C4-2B (cell line): ENCODE data around the gene SCYGR1.

Experiments
- CTCF ChIP-seq: fragments of 450-650 bp; conservative IDR thresholded peaks from 2 replicates; pipeline ENCODE4 v1.5.1; 2017; ENCODE audit warnings: mild to moderate bottlenecking
- ZFX ChIP-seq: fragments of 450-650 bp; IDR thresholded peaks from 2 replicates; pipeline ENCODE4 v1.6.1; 2017

GRCh38 chr2:227430639-227431038 lies 42.9 kb upstream of the SCYGR1 start:
- no peak for TF ChIP-seq CTCF
- TF ChIP-seq ZFX: no peak
